ENCODE results near the gene SRRT. TPM values are rescaled to one million over a fixed set of nuclear protein-coding genes. Genes with fewer than 3 reads are reported as not detected.
A peak's percentile ranks its signal among the peaks of the same experiment; 100 is the strongest.

Gene SRRT
- total RNA-seq, 1 donor from 2014 or later, result 162 TPM

GRCh38 chr7:100827330-100828226 is 47.3 kb upstream of the SRRT start, which contains the start of gene EPHB4:
EPHB4 (minus strand) TSS chr7:100827523; CDS start chr7:100827030, 493 bp downstream.
- H3K4me3 Mint-ChIP-seq (ENCODE audit: unreplicated experiment), result peak within 1 kb of the TSS; percentile 92
- peak; percentile 93 for DNase-seq (ENCODE audit: extremely low spot score, unreplicated experiment)
- no peaks in the 10 kb centered on the region for H3K27me3 Mint-ChIP-seq (ENCODE audit: unreplicated experiment)
- no peaks in the 10 kb centered on the region for H3K9me3 Mint-ChIP-seq (ENCODE audit: unreplicated experiment)
- TF ChIP-seq CTCF (IDR thresholded peaks at IDR 0.05), result peak; percentile 62
- H3K4me1 Mint-ChIP-seq (ENCODE audit: unreplicated experiment), result peaks cover 35% of the 10 kb centered on the region
- H3K27ac Mint-ChIP-seq (ENCODE audit: unreplicated experiment), result peak within 1 kb of the TSS; percentile 89
- peaks cover 6% of the 10 kb centered on the region for H3K36me3 Mint-ChIP-seq (ENCODE audit: unreplicated experiment)

GRCh38 chr7:100829150-100829716 is 45.7 kb upstream of the SRRT start:
- H3K9me3 Mint-ChIP-seq (ENCODE audit: unreplicated experiment), result no peaks in the 10 kb centered on the region
- peak overlapping the region; percentile 92 for H3K4me3 Mint-ChIP-seq (ENCODE audit: unreplicated experiment)
- TF ChIP-seq CTCF (IDR thresholded peaks at IDR 0.05), result no peak
- peaks cover 30% of the 10 kb centered on the region for H3K4me1 Mint-ChIP-seq (ENCODE audit: unreplicated experiment)
- no peaks in the 10 kb centered on the region for H3K36me3 Mint-ChIP-seq (ENCODE audit: unreplicated experiment)
- H3K27me3 Mint-ChIP-seq (ENCODE audit: unreplicated experiment), result no peaks in the 10 kb centered on the region
- DNase-seq (ENCODE audit: extremely low spot score, unreplicated experiment), result no peak
- H3K27ac Mint-ChIP-seq (ENCODE audit: unreplicated experiment), result no peak overlapping the region

- H3K4me1 Mint-ChIP-seq (ENCODE audit: unreplicated experiment), result peaks cover 18% of the 10 kb centered on the region
- H3K9me3 Mint-ChIP-seq (ENCODE audit: unreplicated experiment), result no peaks in the 10 kb centered on the region
- no peak overlapping the region for H3K27ac Mint-ChIP-seq (ENCODE audit: unreplicated experiment)
- no peaks in the 10 kb centered on the region for H3K27me3 Mint-ChIP-seq (ENCODE audit: unreplicated experiment)
- H3K36me3 Mint-ChIP-seq (ENCODE audit: unreplicated experiment), result no peaks in the 10 kb centered on the region
- no peak overlapping the region for H3K4me3 Mint-ChIP-seq (ENCODE audit: unreplicated experiment)
- TF ChIP-seq CTCF (IDR thresholded peaks at IDR 0.05), result no peak
- DNase-seq (ENCODE audit: extremely low spot score, unreplicated experiment), result no peak
Observed at GRCh38 chr7:100830396-100830795, 44.5 kb upstream of the SRRT start.

- Mint-ChIP-seq H3K9me3 (ENCODE audit: unreplicated experiment) (no peaks in the 10 kb centered on the region), H3K4me1 (ENCODE audit: unreplicated experiment) (peaks cover 22% of the 10 kb centered on the region), H3K27ac (ENCODE audit: unreplicated experiment) (no peak overlapping the region), H3K36me3 (ENCODE audit: unreplicated experiment) (no peaks in the 10 kb centered on the region), H3K4me3 (ENCODE audit: unreplicated experiment) (no peak overlapping the region), H3K27me3 (ENCODE audit: unreplicated experiment) (no peaks in the 10 kb centered on the region)
- TF ChIP-seq CTCF (IDR thresholded peaks at IDR 0.05), result no peak
- no peak for DNase-seq (ENCODE audit: extremely low spot score, unreplicated experiment)
Observed at GRCh38 chr7:100832281-100832633, 42.6 kb upstream of the SRRT start.

Measured in osteocyte (in vitro differentiated cells).